ENCODE measurements around the gene TMED9.

- no peak for TF ChIP-seq POLR2A (IDR thresholded peaks at IDR 0.05)
- TF ChIP-seq CTCF (IDR thresholded peaks at IDR 0.05), result no peak
Measured at GRCh38 chr5:177604656-177605055, 12.7 kb downstream of the TMED9 start.
